HG02759 (cell line): ENCODE measurements around the gene CPS1.

Source experiments
- ATAC-seq: cut with Tn5 transposase; IDR thresholded peaks from one replicate; pipeline ENCODE4 v1.9.1; 2021; ENCODE audit warnings: mild to moderate bottlenecking, moderate library complexity; ENCODE audit not compliant: unreplicated experiment

The CPS1 gene

DNA sequence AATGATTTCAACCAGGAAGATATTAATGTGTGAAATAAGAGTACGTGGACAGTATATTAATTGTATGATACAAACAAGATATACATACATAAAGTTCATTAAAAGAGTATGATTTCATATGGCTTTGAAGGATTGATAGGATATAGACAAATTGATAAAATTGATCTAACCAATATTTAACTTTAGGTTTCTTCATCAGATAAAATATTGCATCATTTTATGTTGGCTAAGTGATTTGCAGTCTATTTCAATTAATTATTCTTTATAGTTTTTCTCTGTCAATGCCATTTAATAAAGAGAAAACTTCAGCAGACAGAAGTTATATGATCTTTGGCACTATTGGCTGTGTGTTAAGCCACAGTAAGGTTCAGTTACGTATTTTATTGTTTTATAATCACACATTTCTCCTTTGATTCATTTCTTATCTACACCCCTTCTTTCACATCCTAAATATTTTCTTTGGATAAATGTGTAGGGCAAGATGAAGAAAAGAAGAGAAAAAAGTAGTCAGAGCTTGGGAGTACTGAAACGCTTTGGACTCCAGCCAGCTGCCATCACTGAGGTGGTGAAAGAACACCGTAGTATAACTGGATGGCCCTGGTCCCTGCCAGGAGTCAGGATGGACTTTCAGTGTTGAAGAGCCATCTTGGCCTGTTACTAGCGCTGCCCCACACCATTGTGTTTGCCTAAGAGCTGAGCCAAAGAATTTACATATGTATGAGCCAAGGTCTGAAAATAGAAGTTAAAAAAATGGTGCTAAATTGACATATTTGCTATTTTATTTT is 9.8 kb upstream of the CPS1 start:
- ATAC-seq: no peak

- no peak for ATAC-seq
Measured at GRCh38 chr2:210548031-210548430, 8.4 kb upstream of the CPS1 start.

GRCh38 chr2:210548878-210549384 is 7.5 kb upstream of the CPS1 start:
- ATAC-seq: no peak

GRCh38 chr2:210551001-210551400 is 5.4 kb upstream of the CPS1 start:
- ATAC-seq: no peak

- ATAC-seq: no peak
Measured at GRCh38 chr2:210553373-210553772, 3.0 kb upstream of the CPS1 start.

GRCh38 chr2:210555555-210555954 is 844 bp upstream of the CPS1 start:
- ATAC-seq: no peak

DNA sequence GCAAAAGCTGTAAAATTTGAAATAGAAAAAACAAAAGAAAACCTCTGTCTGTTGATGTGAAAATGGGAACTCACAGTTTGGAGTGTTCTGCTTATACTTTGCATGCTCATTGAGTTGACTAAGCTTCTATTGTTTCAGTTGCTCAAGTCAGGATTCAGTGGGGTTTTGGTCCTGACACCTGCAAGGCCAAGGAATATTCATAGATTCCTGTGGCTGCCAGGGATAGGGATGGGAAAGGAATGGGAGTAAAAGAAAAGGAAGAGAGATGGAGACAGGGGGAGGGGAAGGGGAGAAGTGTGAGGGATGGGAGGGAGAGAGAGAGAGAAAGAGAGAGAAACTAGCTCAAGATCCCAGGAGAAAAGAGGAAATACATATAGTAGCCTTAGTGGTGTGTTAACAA is 1.3 kb downstream of the CPS1 start:
- ATAC-seq: no peak

- no peak for ATAC-seq
Measured at GRCh38 chr2:210558708-210559107, 2.3 kb downstream of the CPS1 start.

GRCh38 chr2:210559182-210559581 is 2.8 kb downstream of the CPS1 start:
- no peak for ATAC-seq

GRCh38 chr2:210561475-210561874 is 5.1 kb downstream of the CPS1 start:
- no peak for ATAC-seq

GRCh38 chr2:210562091-210562490 is 5.7 kb downstream of the CPS1 start:
- no peak for ATAC-seq

DNA sequence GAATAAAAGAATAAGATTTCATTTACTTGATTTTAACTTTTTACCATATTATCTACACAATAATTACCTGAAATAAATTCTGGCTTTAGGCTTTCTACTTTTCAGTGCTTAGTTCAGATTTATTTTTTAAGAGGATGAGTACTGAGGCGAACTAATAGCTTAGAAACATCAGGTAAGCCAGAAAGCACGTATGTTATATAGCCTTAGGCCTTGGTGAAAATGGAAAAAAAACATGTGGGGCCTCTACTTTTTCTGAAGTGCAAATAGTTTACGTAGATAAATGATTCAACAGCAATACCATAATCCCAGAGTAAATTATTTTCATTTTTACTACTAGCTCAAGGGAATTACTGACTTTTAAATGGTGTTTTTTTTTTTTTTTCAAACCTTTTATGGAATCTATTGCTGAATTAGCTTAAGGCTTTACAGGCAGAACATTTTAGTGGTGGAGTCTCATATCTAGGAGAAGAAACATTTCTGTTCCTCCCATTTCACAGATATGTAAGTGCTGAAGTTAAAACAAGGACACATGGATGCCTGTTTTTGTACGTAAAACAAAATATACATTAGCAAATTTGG is 6.2 kb downstream of the CPS1 start:
- no peak for ATAC-seq

DNA sequence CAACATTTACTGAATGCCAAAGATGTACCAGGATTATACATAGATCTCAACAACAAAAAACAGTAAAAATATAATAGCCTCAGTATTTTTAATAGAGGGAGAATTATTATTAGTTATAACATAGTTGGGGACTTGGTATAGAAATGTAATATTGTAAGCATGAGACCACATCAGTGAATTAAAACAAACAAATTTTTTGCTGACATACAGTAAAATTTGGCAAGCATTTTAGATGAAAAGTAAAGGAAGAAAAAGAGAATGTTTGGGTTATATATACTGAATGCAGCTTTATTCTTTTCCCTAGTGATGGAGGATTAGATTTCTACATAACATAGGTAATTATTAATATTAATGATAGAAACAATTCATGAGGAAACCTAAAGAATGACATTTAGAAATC is 10.9 kb downstream of the CPS1 start:
- no peak for ATAC-seq

GRCh38 chr2:210568108-210568507 is 11.7 kb downstream of the CPS1 start:
- ATAC-seq: no peak

GRCh38 chr2:210577263-210578071 is 21.1 kb downstream of the CPS1 start:
- ATAC-seq: peak; percentile 94

DNA sequence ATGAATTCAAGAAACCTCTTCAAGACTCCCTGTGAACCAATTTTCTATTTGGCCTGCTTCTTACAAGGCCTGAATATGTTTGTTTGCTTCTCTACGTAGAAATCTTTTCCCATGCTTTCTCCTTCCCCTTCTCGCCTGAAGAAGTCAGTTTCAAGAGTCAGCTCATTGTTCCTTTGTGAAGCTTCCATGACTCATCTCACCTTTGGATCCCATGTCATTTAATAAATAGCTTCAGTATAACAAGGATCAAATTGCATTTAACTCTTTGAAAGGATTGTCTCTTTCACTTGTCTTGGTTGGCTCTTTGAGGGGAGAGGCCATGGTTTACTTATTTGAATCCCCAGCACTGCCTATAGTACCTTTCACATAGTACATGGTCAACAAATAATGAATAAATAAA is 28.4 kb downstream of the CPS1 start:
- no peak for ATAC-seq

DNA sequence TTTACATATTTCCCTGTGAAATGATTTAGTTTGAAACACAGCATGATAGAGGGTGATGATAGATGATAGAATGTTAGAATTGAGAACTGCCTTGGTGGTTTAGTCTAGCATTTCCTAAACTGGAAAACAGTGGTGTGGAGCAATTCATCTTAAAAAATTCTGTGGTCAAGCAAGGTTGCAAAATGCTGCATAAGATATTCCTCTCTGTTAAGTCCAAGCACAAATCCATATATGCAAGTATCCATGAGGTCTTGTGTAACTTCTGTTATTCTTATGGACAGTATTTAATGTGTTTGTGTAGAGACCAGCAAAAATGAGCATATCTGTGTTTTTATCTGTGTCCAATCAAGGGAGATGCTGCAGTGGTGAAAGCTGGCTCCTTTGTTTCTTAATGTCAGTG is 30.0 kb downstream of the CPS1 start:
- ATAC-seq: no peak

GRCh38 chr2:210591663-210592062 is 35.3 kb downstream of the CPS1 start:
- ATAC-seq: no peak

- no peak for ATAC-seq
Measured at GRCh38 chr2:210592726-210593125, 36.3 kb downstream of the CPS1 start.

DNA sequence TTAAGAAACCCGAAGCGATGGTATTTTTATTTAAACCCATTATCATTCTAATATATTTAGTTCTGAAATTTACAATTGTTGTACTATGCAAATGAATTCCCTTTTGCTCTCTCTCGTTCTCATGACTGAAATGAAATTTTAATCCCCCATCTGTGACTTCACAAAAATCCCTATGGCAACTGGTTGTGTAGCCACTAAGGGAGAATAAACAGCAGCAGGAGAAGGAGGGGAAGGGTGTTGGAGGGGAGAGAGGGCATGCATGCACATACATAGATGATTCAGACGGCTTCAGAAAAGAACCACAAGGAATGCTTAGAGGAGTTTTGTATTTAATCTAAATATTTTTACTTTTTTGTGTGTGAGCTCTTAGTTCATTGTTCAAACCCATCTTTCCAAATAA is 36.8 kb downstream of the CPS1 start:
- ATAC-seq: no peak

GRCh38 chr2:210598219-210598618 is 41.8 kb downstream of the CPS1 start:
- no peak for ATAC-seq

DNA sequence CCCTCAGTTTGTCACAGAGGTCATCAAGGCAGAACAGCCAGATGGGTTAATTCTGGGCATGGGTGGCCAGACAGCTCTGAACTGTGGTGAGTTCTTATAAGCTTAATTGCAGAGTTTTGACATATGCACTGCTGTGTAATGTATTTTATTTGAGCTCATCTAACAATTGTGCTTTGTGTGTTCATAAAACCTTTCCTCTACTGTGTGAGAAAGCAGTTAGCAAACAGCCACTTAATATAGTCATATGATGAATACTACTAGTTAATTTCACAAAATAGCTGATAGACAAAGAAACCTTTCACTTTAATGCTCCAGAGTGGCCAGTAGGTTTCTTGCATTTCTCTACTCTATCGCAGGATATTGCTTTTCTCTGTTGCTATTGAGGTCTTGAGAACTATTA is 43.1 kb downstream of the CPS1 start:
- ATAC-seq: no peak
